CD4-positive, alpha-beta T cell treated with Interferon gamma for 1 hour (primary cell): ENCODE results near the gene NCBP3.
"Not testable (repeated sequence)": the region's sequence is repeated elsewhere in the genome, so short reads cannot be mapped to it uniquely, and the experiment has no call there.

Experiments used
- DNase-seq: peaks from one replicate; pipeline ENCODE4 v3.0.0-alpha.2; 2020

The NCBP3 gene

GRCh38 chr17:3809135-3809534 is 36.9 kb downstream of the NCBP3 start:
- no peak for DNase-seq

GRCh38 chr17:3808701-3809100 is 37.3 kb downstream of the NCBP3 start:
- no peak for DNase-seq

- no peak for DNase-seq
Observed at GRCh38 chr17:3805581-3805980, 40.5 kb downstream of the NCBP3 start.

- DNase-seq, result no peak
Observed at GRCh38 chr17:3804503-3804931, 41.5 kb downstream of the NCBP3 start.

- DNase-seq, result no peak
Observed at GRCh38 chr17:3803308-3803640, 42.8 kb downstream of the NCBP3 start.

GRCh38 chr17:3802461-3803307 is 43.4 kb downstream of the NCBP3 start:
- no peak for DNase-seq

GRCh38 chr17:3801792-3802191 is 44.3 kb downstream of the NCBP3 start:
- no peak for DNase-seq

GRCh38 chr17:3801347-3801746 is 44.7 kb downstream of the NCBP3 start:
- no peak for DNase-seq

GRCh38 chr17:3800362-3801271 is 45.4 kb downstream of the NCBP3 start, which contains the start of gene ITGAE:
Gene ITGAE (minus strand): TSS chr17:3801188. CDS start chr17:3801144, 44 bp downstream.
- no peak for DNase-seq

GRCh38 chr17:3799181-3799945 is 46.7 kb downstream of the NCBP3 start:
- no peak for DNase-seq

GRCh38 chr17:3798273-3799180 is 47.5 kb downstream of the NCBP3 start:
- DNase-seq, result peak; percentile 45

- DNase-seq, result no peak
Observed at GRCh38 chr17:3796822-3797170, 49.2 kb downstream of the NCBP3 start.

GRCh38 chr17:3796110-3796821 is 49.8 kb downstream of the NCBP3 start:
- DNase-seq, result peak; percentile 85

GRCh38 chr17:3795390-3796102 is 50.5 kb downstream of the NCBP3 start:
- DNase-seq, result no peak

GRCh38 chr17:3794557-3795389 is 51.3 kb downstream of the NCBP3 start:
- DNase-seq, result peak; percentile 63

GRCh38 chr17:3794152-3794551 is 51.9 kb downstream of the NCBP3 start:
- DNase-seq, result not testable (repeated sequence)

- DNase-seq, result not testable (repeated sequence)
Observed at GRCh38 chr17:3793258-3793657, 52.8 kb downstream of the NCBP3 start.

GRCh38 chr17:3792481-3792880 is 53.6 kb downstream of the NCBP3 start:
- DNase-seq, result no peak

GRCh38 chr17:3788200-3788599 is 57.8 kb downstream of the NCBP3 start:
- peak; percentile 48 for DNase-seq

- DNase-seq, result not testable (repeated sequence)
Observed at GRCh38 chr17:3785323-3785722, 60.7 kb downstream of the NCBP3 start.
